Measurements from ENCODE around the gene GMEB1.
"Not testable (repeated sequence)": the region's sequence is repeated elsewhere in the genome, so short reads cannot be mapped to it uniquely, and the experiment has no call there.

GMEB1 gene

GRCh38 chr1:28672971-28673370 lies 4.4 kb downstream of the GMEB1 start:
- DNase-seq (ENCODE audit: low read depth), result not testable (repeated sequence)

GRCh38 chr1:28675924-28676257 lies 7.3 kb downstream of the GMEB1 start:
- no peak for DNase-seq (ENCODE audit: low read depth)

GRCh38 chr1:28680151-28680550 lies 11.6 kb downstream of the GMEB1 start:
- DNase-seq (ENCODE audit: low read depth), result no peak

GRCh38 chr1:28682840-28683239 lies 14.3 kb downstream of the GMEB1 start:
- DNase-seq (ENCODE audit: low read depth), result no peak

GRCh38 chr1:28684937-28685336 lies 16.4 kb downstream of the GMEB1 start:
- DNase-seq (ENCODE audit: low read depth), result no peak

GRCh38 chr1:28691627-28692026 lies 23.0 kb downstream of the GMEB1 start:
- DNase-seq (ENCODE audit: low read depth), result not testable (repeated sequence)

- no peak for DNase-seq (ENCODE audit: low read depth)
These were observed 35.0 kb downstream of the GMEB1 start for GRCh38 chr1:28703629-28704028.

- DNase-seq (ENCODE audit: low read depth), result no peak
These were observed 47.8 kb downstream of the GMEB1 start for GRCh38 chr1:28716336-28716735.

GRCh38 chr1:28718166-28718565 lies 49.6 kb downstream of the GMEB1 start:
- no peak for DNase-seq (ENCODE audit: low read depth)

GRCh38 chr1:28718586-28719331 lies 50.2 kb downstream of the GMEB1 start:
- no peak for DNase-seq (ENCODE audit: low read depth)

- DNase-seq (ENCODE audit: low read depth), result no peak
These were observed 50.7 kb downstream of the GMEB1 start for GRCh38 chr1:28719332-28719619.

- no peak for DNase-seq (ENCODE audit: low read depth)
These were observed 51.8 kb downstream of the GMEB1 start for GRCh38 chr1:28720376-28720775.

GRCh38 chr1:28721927-28722326 lies 53.3 kb downstream of the GMEB1 start:
- DNase-seq (ENCODE audit: low read depth), result not testable (repeated sequence)

- not testable (repeated sequence) for DNase-seq (ENCODE audit: low read depth)
These were observed 56.8 kb downstream of the GMEB1 start for GRCh38 chr1:28725365-28725764.

- DNase-seq (ENCODE audit: low read depth), result no peak
These were observed 67.4 kb downstream of the GMEB1 start for GRCh38 chr1:28735961-28736449.

- DNase-seq (ENCODE audit: low read depth), result peak; percentile 99
These were observed 68.1 kb downstream of the GMEB1 start, which contains the start of gene YTHDF2 for GRCh38 chr1:28736450-28737306. YTHDF2 (plus strand) TSS chr1:28736940; CDS start chr1:28737121, 181 bp downstream.

- peak; percentile 47 for DNase-seq (ENCODE audit: low read depth)
These were observed 68.9 kb downstream of the GMEB1 start for GRCh38 chr1:28737307-28738132.

- no peak for DNase-seq (ENCODE audit: low read depth)
These were observed 71.5 kb downstream of the GMEB1 start for GRCh38 chr1:28740118-28740517.

- no peak for DNase-seq (ENCODE audit: low read depth)
These were observed 75.6 kb downstream of the GMEB1 start for GRCh38 chr1:28744184-28744583.

- no peak for DNase-seq (ENCODE audit: low read depth)
These were observed 77.1 kb downstream of the GMEB1 start for GRCh38 chr1:28745653-28746173.

GRCh38 chr1:28750330-28750729 lies 81.7 kb downstream of the GMEB1 start:
- DNase-seq (ENCODE audit: low read depth), result no peak

GRCh38 chr1:28750771-28751294 lies 82.2 kb downstream of the GMEB1 start:
- not testable (repeated sequence) for DNase-seq (ENCODE audit: low read depth)

Data from activated T-cell treated with anti-CD3 and anti-CD28 coated beads for 48 hours (primary cell).